Fibroblast of gingiva (primary cell): ENCODE data around the gene POM121L12.

Source experiments
- DNase-seq: peaks from one replicate; pipeline ENCODE4 v3.0.0-alpha.2; 2011; ENCODE audit warnings: low read depth

POM121L12 gene

DNA sequence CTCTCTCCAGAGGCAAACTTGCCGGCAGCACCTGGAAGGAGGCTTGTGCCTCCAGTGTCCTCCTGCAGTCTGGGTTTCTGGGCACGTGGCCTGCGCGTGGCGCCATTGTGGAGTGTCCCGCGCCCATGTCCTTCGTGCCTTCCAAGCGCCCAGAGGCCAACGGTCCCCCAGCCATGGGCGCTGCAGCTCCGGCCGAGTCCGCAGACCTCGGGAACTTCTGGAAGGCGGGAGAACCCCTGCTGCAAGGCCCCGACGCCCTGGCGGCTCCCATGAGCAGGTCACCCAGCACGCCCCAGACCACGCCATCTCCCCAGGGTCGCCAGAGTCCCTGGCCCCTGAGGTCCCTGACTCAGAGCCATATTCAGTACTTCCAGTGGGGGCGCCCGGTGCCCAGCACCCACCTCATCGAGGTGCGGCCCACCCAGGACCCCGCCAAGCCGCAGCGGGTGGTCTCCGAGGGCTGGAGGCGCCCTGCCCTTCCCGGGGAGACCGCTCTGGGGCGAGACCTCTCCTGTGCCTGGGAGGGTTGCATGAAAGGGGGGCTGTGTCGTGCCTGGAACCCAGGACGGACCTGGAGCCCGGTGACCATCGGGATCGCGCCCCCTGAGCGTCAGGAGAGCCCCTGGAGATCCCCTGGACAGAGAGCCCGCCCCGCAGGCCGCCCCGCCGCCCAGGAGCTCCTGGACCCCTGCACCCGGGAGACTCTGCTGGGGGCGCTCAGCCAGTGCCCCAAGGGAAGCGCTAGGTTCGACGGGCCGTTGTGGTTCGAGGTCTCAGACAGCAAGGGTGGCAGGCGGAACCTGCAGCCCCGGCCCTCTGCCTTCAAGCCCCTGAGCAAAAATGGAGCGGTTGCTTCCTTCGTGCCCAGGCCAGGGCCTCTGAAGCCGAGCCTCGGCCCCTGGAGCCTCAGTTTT lies at the start of gene POM121L12:
Gene POM121L12 (plus strand): TSS at position 135 of the 914 bp plus-strand sequence. CDS start 39 bp downstream, at position 174.
- no peak for DNase-seq

DNA sequence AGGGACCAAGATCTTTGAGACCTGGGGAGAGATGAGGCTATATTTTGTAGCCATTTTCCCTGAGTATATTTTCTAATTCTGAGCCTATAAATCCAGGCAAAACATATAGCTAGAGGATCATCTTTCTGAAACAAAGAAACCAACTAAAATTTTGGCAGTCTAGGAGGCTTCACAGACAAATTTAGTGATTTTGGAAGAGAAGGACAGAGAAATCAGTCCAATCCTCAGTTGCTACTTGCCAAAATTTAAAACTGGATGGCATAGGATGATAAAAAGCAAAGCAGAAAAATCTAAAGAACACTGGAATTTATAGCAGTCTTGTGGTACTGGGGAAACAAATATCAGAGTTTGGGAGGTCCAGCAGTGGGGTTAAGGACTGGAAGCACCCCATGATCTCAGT lies 43.4 kb upstream of the POM121L12 start:
- no peak for DNase-seq

DNA sequence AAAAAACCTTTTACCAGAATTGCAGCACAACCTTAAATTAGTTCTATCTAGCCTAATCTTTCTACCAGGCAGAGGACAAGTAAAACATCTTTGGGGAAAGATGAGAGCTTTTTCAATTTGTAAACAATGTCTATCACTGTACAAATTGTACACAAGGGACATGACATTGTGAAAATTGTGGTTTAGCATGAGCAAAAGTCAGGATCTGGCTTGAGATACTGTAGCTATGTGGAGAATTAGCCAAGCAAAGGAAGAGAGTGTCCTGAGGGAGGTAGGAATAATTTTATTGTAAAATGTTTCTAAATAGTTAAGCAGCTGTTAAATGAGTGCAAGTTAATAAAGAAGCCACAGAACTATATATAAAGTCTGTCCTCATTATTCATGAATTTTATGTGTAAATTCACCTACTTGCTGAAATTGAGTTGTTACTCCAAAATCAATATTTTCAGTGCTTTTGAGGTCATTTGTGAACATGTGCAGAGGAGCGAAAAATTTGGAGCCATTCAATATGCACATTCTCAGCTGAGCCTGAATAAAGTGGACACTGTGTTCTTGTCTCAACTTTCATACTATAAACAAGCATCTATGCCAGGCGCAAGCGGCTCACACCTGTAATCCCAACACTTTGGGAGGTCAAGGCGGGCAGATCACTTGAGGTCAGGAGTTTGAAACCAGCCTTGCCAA lies 42.8 kb upstream of the POM121L12 start:
- DNase-seq: no peak

DNA sequence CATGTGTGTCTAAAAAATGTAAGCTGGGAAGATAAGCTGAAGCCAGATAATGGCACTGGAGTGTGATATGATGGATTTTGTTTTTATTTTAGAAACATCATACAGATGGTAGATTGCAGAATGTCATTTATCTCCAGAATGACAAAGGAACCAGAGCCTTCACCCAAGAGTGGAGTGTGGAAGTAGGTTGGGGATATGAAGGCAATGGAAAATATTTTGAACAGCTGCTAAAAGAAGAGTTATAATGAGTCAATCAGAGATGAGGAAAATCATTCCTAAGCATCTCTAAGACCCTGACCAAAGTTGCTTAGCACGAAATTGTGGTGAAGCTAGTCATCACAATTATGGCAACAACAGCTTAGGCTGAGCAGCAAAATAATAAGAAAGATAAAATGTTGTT lies 39.8 kb upstream of the POM121L12 start:
- DNase-seq: no peak

DNA sequence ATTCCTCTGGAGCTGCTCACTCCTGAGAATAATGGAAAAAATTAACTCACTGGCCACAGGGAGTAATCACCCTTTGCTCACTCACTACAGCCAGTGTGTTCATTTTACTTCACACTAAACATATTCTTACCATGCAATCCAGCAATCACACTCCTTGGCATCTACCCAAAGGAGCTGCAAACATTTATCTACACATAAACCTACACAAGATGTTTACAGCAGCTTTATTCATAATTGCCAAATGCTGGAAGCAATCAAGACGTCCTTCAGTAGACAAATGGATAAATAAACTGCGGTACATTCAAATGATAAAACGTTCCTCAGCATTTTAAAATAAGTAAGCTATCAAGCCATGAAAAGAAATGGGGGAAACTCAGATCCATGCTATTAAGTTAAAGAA lies 34.2 kb upstream of the POM121L12 start:
- DNase-seq: no peak

DNA sequence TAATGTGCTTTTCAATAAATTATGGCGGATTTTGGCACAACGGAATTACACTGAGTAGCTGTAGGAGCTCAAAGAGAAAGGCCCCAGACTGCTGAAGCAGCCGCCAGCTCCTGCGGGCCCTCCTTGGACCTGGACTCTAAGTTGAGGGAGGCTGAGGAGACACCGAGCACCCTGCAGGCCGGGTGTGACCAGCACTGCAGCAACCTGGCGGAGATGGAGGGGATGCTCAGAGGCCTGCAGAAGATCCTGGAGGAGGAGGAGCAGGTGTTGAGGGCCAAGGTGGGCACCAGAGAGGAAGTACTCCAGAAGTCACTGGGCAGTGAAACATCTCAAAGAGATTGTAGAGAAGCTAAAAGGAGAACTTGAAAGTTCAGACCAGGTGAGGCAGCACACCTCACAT lies 33.0 kb upstream of the POM121L12 start:
- DNase-seq: no peak

DNA sequence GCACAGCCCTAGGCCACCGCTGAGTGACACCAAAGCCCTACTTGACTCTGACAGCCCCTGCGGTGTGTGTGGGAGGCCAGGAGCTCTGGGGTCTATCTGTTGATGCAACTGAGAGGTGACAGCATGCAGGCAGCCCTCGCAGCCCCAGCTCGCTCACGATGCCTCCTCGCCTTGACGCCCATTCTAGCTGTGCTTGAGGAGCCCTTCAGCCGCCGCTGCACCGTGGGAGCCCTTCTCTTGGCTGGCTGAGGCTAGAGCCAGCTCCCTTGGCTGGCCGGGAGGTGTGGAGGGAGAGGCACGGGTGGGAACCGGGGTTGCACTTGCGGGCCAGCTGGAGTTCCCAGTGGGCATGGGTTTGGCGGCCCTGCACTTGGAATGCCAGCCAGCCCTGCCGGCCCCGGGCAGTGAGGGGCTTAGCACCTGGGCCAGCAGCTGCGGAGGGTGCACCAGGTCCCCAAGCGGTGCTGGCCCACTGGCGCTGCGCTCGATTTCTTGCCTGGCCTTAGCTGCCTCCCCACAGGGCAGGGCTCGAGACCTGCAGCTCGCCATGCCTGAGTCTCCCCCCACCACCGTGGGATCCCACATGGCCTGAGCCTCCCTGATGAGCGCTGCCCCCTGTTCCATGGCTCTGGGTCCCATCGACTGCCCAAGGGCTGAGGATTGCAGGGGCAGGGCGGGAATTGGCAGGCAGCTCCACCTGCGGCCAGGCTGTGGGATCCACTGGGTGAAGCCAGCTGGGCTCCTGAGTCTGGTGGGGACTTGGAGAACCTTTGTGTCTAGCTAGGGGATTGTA lies 31.6 kb upstream of the POM121L12 start:
- DNase-seq: no peak

DNA sequence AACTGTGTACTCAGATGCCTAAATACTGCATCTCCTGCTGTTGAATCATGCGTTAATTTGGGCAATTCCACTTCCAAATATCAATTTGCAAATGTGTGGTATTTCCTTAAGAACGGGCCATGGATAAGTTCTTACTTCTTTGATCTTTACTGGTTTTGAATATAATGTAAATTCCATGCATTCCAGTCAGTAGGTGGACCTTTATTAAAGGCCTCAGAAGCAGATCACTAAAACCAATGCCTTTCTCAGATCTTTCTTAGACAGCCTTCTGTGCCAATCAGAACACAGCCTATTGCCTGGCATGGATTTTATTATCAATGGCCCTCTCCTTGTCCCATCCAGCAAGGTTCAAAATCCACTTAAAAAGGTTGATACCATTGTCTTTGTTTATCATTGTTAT lies 21.5 kb upstream of the POM121L12 start:
- no peak for DNase-seq

DNA sequence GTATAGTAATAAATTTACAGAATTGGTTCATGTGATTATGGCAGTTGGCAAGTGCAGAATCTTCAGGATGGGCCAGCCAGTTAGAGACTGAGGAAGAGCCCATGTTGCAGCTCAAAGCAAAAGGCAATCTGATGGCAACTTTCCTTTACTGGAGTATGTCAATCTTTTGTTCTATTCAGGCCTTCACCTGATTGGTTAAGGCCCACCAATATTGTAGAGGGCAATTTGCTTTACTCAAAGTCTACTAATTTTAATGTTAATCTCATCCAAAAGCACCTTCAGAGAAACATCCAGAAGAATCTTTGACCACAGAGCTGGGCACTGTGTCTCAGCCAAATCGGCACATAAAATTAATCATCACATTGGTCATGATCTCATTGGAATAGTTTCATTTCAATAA lies 20.0 kb upstream of the POM121L12 start:
- no peak for DNase-seq

DNA sequence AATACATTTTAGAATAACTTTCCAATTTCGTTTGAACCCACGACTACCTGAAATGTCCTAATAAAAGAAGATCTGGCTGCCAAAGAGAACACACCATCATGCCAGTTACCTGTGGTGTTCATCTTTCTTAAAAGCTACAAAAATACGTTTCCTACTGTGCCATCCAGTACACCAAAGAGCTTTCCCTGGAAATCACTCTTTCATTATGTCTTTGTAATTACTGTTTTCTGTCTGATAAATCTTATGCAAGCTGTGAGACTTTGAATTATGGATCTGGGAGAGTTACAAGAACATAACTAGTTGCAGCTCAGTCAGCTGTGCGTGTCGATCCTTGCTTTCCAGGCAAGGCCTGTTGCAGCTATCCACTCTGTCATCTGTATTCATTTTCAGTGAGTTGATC lies 12.5 kb upstream of the POM121L12 start:
- DNase-seq: no peak

DNA sequence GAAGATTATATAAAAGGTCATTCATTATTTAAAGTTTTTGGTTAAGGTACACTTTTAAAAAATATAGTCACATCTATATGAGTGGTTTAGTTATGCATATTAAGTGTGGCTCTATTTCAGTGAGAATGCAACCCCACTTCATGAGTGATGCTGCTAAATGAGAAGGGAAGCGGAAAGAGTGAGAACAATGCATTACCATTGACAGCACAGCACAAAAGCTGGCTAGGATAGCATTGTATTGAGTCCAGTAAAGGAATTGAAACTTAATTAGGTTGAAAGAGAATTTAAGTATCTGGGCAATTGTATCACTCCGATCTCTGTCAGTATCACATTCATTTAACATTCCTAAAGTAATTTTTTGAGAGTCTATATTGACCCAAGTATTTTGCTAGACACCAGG lies 13.2 kb downstream of the POM121L12 start:
- DNase-seq: no peak

DNA sequence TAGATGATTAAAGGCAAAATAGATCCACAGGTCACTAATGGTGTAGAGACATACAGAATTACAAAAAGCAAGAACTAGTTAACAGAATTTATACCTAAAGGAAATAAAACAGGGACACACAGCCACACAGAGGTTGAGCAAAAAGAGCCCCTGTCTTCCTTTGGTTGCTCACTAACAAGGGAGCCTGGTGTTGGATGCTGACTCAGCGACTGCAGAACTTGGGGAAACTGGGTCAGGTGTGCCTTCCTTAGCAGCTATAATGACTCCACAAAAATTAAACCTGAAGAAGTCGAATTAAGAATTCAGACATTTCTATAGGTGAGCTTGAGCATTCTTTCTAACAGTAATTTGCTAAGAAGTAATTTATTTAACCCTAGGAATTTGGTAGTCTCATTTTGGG lies 15.0 kb downstream of the POM121L12 start:
- DNase-seq: no peak

DNA sequence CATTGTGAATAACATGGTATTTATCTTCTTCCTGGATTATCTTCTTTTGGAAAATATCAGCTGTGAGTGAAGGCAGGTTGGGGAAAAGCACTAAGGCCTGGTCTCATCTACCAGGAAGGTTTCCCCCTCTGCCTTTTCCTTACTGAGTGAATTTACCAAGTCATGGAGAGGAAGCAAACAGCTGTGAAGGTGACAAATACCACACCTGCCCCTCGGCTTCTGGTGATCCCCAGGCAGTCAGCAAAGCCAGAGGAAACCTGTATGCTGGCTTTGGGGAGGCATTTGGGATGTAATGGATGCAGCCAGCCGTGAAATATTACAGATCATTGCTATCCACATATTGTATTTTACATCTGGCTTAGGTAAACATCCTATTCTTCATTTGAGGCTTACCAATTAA lies 24.2 kb downstream of the POM121L12 start:
- no peak for DNase-seq

DNA sequence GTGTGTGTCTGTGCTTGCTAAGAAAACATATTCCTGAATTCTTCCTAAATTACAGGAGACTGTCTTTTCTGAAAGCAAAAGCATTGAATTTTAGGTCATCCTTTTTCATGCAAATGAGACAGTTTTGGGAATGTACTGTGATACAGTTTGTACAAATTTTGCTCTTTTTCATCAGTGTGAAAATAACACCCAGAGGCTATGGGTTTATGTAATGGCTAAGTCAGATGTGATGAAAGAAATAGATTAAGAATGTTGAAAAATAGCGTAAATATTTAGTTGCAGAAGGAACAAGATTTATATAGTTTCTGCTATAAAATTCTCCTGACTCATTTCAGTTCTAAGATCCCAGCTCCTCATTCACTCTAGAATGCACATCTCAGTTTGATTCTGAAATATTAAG lies 24.6 kb downstream of the POM121L12 start:
- DNase-seq: no peak

DNA sequence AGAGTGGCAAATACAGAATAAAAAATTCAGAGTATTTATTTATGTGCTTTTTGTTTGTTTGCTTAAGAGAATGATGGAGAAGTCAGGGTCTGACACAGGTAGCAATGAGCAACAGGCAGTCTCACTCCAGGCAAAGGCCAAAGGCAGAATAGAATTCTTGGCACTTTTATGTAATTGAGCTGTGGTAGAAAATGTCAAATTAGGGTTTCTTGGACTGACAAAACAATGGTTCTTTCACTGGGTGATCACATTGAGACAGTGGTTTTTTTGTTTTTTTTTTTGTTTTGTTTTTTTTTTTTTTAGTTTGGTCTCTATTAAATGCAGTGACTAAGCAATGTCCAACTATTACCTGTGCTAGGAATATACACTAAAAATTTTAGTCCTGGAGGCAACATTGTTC lies 27.4 kb downstream of the POM121L12 start:
- DNase-seq: no peak

DNA sequence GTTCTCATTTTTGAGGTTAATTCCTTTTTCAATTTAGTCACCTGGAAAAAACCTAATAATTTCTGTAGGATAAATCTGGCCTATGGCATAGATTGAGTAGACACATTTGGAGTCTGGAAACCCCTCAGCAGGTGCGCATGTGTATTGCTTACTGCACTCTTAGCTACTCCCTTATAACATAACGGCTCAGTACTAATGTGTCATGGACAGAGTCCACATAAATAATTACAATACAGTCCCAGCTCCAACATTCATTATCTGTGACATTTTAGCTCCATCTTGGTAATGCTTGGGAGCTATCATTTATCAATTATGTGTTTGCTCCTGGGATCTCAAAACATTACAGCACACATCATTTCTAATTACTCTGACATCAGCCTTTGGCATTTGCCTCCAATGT lies 33.2 kb downstream of the POM121L12 start:
- no peak for DNase-seq

DNA sequence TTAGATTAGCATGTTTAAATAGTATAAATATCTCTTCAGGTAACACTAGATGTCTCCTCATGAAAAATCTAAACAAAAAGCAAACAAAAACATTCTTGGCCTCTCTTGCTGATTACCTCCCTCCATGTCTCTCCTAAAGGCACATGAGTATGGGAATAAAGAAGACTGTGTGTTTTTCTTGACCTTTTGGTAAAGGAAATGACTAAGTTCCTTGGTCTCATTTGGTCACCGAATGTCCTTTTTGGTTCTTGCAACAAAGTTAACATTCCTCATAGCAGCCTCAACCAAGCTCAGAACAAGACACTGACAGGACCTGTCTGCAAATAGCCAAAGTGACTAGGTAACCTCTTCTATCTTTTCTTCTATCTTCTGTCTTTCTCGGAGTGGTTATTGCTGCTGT lies 35.5 kb downstream of the POM121L12 start:
- no peak for DNase-seq
